ENCODE measurements around the gene STARD3. TPM values are rescaled to one million over a fixed set of nuclear protein-coding genes. Genes with fewer than 3 reads are reported as not detected.
"Not testable (repeated sequence)": the region's sequence is repeated elsewhere in the genome, so short reads cannot be mapped to it uniquely, and the experiment has no call there.

STARD3 gene
- total RNA-seq, 2 experiments from 2014 or later = 70.0 to 72.8 TPM

DNA sequence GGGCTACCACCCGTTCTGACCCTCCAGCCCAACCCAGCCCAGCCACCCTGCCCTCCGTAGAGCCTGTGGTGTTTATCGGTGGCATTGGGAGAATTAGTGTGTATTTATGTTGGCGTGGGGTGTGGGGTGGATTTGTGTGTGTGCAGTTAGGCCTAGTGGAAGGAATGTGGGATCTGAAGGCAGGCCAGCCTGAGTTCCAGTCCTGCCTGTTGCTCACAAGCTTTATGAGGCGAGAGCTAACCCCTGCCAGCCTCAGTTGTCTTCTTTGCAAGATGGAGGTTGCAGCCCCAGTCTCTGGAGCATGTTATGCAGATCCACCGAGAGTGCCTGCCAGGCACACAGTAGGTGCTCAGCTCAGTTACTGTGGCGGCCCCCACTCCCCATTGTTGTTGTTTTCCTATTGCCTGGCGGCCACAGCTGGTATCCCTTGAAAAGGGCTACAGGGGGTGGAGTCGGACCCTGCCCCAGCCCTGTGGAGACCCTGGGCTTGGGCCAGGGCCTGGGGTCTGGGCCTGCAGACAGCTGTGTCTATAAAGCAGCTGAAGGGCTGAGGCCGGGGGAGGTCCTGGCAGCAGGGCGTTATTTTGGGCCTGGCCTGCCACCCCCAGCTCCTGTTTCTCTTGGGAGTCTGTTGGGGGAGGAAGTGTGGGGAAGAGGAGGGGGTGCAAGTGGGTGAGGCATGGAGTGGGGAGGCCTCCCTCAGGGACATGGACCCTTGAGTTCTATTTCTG lies 68.0 kb downstream of the STARD3 start:
- ChIA-PET CTCF (interaction anchor here (0.8 to 1.6 kb wide), 4 partner anchors 25 to 83 kb away, joined by 3 to 4 read pairs (median 4); no protein-coding TSS in a partner anchor), POLR2A (no interaction called here)
- no peak overlapping the region for H3K4me3 Mint-ChIP-seq
- H3K27ac Mint-ChIP-seq = no peak overlapping the region
- H3K36me3 Mint-ChIP-seq (ENCODE audit: low read depth) = no peaks in the 10 kb centered on the region
- peaks cover 28% of the 10 kb centered on the region for H3K4me1 Mint-ChIP-seq
- H3K9me3 Mint-ChIP-seq = no peaks in the 10 kb centered on the region
- peaks cover 31% of the 10 kb centered on the region for H3K27me3 Mint-ChIP-seq
- DNase-seq = no peak

DNA sequence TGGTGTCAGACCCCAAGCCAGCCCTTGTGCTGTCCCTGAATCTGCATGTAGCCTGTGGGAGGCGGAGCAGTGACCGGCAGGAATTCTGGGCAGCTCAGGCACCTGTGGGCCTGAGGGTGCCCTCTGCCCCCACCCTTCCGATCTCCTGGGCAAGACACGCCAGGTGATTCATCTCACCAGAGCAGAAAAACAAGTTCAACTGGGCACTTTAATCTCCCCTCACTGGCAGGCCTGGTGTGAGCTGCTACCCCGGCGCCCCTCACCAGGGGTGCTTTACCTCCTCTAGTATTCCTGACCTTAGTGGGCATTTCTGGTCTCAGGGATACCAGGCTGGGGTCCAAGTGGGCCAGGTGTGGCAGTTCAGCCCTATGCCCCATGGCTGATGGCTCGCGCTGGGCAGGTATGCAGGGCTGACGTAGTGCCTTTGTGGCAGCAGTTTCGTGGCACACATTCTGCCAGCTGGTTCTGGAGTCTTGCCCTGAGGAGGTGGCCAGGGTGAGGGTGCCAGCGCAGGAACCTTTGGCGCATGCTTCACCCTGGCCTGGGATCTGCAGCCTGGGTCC lies 68.9 kb downstream of the STARD3 start:
- Mint-ChIP-seq H3K36me3 (ENCODE audit: low read depth) (no peaks in the 10 kb centered on the region), H3K9me3 (no peaks in the 10 kb centered on the region), H3K27me3 (peaks cover 25% of the 10 kb centered on the region), H3K4me3 (no peak overlapping the region), H3K27ac (no peak overlapping the region), H3K4me1 (peaks cover 28% of the 10 kb centered on the region)
- ChIA-PET POLR2A (no interaction called here), CTCF (interaction anchor here (1.5 kb wide), 1 partner anchor 75 kb away, joined by 4 read pairs; no protein-coding TSS in a partner anchor)
- DNase-seq = no peak

DNA sequence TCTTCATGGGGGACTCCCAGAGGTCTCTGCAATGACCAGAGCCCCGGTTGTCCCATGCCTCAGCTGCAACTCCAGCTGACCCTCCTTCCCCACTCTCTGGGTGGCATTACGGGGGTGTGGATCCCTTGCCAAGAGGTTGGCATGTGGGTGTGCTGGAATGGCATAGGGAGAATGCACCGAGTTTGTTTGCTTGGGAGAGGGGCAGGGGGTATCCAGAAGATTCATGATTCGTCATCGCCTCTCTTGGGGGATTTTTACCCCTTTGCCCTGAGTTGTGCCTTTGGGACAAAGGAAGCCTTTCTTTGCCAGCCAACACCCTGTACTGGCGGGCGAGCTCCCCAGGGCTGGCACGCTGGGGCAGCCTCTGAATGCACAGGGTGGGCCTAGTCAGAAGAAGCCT lies 69.4 kb downstream of the STARD3 start:
- peak overlapping the region; percentile 64 for H3K27ac Mint-ChIP-seq
- POLR2A ChIA-PET = no interaction called here
- H3K27me3 Mint-ChIP-seq = peaks cover 20% of the 10 kb centered on the region
- H3K4me3 Mint-ChIP-seq = no peak overlapping the region
- DNase-seq = no peak
- H3K4me1 Mint-ChIP-seq = peaks cover 28% of the 10 kb centered on the region
- CTCF ChIA-PET = no interaction called here
- no peaks in the 10 kb centered on the region for H3K36me3 Mint-ChIP-seq (ENCODE audit: low read depth)
- no peaks in the 10 kb centered on the region for H3K9me3 Mint-ChIP-seq

DNA sequence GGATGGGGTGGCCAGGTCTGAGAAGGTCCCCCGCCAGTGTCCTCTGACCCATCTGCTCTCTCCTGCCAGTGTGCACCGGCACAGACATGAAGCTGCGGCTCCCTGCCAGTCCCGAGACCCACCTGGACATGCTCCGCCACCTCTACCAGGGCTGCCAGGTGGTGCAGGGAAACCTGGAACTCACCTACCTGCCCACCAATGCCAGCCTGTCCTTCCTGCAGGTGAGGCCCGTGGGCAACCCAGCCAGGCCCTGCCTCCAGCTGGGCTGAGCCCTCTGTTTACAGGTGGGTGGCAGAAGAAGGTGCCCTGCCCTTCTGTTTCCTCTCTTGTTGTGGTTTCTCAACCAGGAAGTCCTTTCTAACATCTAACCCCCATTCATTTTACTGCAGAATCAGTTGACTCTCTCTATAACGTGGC lies 70.0 kb downstream of the STARD3 start:
- peak; percentile 46 for DNase-seq
- Mint-ChIP-seq H3K27me3 (peaks cover 14% of the 10 kb centered on the region), H3K27ac (peak overlapping the region; percentile 64), H3K36me3 (ENCODE audit: low read depth) (no peaks in the 10 kb centered on the region), H3K4me3 (no peak overlapping the region), H3K4me1 (peaks cover 28% of the 10 kb centered on the region), H3K9me3 (no peaks in the 10 kb centered on the region)
- ChIA-PET POLR2A (no interaction called here), CTCF (interaction anchor here (1.1 kb wide), 1 partner anchor 11 kb away, joined by 4 read pairs; no protein-coding TSS in a partner anchor)

- Mint-ChIP-seq H3K9me3 (no peaks in the 10 kb centered on the region), H3K27ac (peak overlapping the region; percentile 70)
- POLR2A ChIA-PET = no interaction called here
Measured at GRCh38 chr17:39709319-39709997, 72.5 kb downstream of the STARD3 start.

GRCh38 chr17:39709998-39710964 lies 73.3 kb downstream of the STARD3 start:
- H3K36me3 Mint-ChIP-seq (ENCODE audit: low read depth) = no peaks in the 10 kb centered on the region
- no peak overlapping the region for H3K4me3 Mint-ChIP-seq
- ChIA-PET CTCF (interaction anchor here (1.2 kb wide), 1 partner anchor 270 kb away, joined by 3 read pairs; the partner anchor contains the start of gene PSMD3), POLR2A (no interaction called here)
- H3K9me3 Mint-ChIP-seq = no peaks in the 10 kb centered on the region
- no peak for DNase-seq
- peak overlapping the region; percentile 70 for H3K27ac Mint-ChIP-seq
- peaks cover 27% of the 10 kb centered on the region for H3K4me1 Mint-ChIP-seq
- H3K27me3 Mint-ChIP-seq = no peaks in the 10 kb centered on the region

More at GRCh38 chr17:39709319-39709997, 72.5 kb downstream of the STARD3 start:
- Mint-ChIP-seq H3K36me3 (ENCODE audit: low read depth) (no peaks in the 10 kb centered on the region), H3K4me3 (no peak overlapping the region), H3K4me1 (peaks cover 27% of the 10 kb centered on the region), H3K27me3 (no peaks in the 10 kb centered on the region)
- no peak for DNase-seq
- CTCF ChIA-PET = no interaction called here

DNA sequence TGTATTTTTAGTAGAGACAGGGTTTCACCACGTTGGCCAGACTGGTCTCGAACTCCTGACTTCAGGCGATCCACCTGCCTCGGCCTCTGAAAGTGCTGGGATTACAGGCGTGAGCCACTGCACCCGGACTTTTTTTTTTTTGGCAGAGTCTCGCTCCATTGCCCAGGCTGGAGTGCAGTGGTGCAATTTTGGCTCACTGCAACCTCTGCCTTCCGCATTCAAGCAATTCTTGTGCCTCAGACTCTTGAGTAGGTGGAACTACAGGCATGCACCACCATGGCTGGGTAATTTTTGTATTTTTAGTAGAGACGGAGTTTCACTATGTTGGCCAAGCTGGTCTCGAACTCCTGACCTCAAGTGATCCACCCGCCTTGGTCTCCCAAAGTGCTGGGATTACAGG lies 74.1 kb downstream of the STARD3 start:
- DNase-seq; H3K27me3 Mint-ChIP-seq; H3K4me3 Mint-ChIP-seq; POLR2A ChIA-PET; H3K9me3 Mint-ChIP-seq; H3K27ac Mint-ChIP-seq; H3K36me3 Mint-ChIP-seq (ENCODE audit: low read depth): not testable (repeated sequence)
- H3K4me1 Mint-ChIP-seq = peaks cover 27% of the 10 kb centered on the region
- CTCF ChIA-PET = interaction anchor here (1.2 kb wide), 1 partner anchor 269 kb away, joined by 3 read pairs; the partner anchor contains the start of gene PSMD3

DNA sequence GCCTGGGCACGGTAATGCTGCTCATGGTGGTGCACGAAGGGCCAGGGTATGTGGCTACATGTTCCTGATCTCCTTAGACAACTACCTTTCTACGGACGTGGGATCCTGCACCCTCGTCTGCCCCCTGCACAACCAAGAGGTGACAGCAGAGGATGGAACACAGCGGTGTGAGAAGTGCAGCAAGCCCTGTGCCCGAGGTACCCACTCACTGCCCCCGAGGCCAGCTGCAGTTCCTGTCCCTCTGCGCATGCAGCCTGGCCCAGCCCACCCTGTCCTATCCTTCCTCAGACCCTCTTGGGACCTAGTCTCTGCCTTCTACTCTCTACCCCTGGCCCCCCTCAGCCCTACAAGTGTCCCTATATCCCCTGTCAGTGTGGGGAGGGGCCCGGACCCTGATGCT lies 74.9 kb downstream of the STARD3 start:
- no peak for DNase-seq
- no peak overlapping the region for H3K27ac Mint-ChIP-seq
- ChIA-PET CTCF (no interaction called here), POLR2A (no interaction called here)
- H3K4me3 Mint-ChIP-seq = no peak overlapping the region
- no peaks in the 10 kb centered on the region for H3K36me3 Mint-ChIP-seq (ENCODE audit: low read depth)
- no peaks in the 10 kb centered on the region for H3K27me3 Mint-ChIP-seq
- peaks cover 22% of the 10 kb centered on the region for H3K4me1 Mint-ChIP-seq
- H3K9me3 Mint-ChIP-seq = no peaks in the 10 kb centered on the region

Other genes starting within 250 kb of the STARD3 start
- gene FBXL20, start 235.5 kb upstream of the STARD3 start, total RNA-seq = 10 to 100 TPM; 13.1 to 13.7 TPM
- gene MED1, start 185.9 kb upstream of the STARD3 start, total RNA-seq = 10 to 100 TPM; 55.8 to 59.1 TPM
- 100 to 1,000 TPM in 1 of 2 experiments, 10 to 100 TPM in 1; 89.9 to 100 TPM for gene CDK12, start 175.7 kb upstream of the STARD3 start, total RNA-seq
- gene NEUROD2, start 29.2 kb upstream of the STARD3 start, total RNA-seq = not detected
- not detected for gene PPP1R1B, start 10.2 kb upstream of the STARD3 start, total RNA-seq
- gene TCAP, start 28.2 kb downstream of the STARD3 start, total RNA-seq = 1 to 10 TPM; 2.0 to 2.1 TPM
- gene PNMT, start 31.3 kb downstream of the STARD3 start, total RNA-seq = under 1 TPM in 1 of 2 experiments, not detected in 1; 0.19 TPM
- 10 to 100 TPM; 27.0 to 30.6 TPM for gene PGAP3, start 50.9 kb downstream of the STARD3 start, total RNA-seq
- 1 to 10 TPM; 4.5 to 4.6 TPM for gene ERBB2, start 62.9 kb downstream of the STARD3 start, total RNA-seq
- gene MIEN1, start 93.4 kb downstream of the STARD3 start, total RNA-seq = 10 to 100 TPM; 49.7 to 50.2 TPM
- under 1 TPM; 0.69 to 0.81 TPM for gene GRB7, start 100.8 kb downstream of the STARD3 start, total RNA-seq
- gene IKZF3, start 227.2 kb downstream of the STARD3 start, total RNA-seq = 10 to 100 TPM; 33.1 to 39.8 TPM
- not detected for gene ZPBP2, start 231.1 kb downstream of the STARD3 start, total RNA-seq

Measured in activated CD4-positive, alpha-beta T cell treated with anti-CD3 and anti-CD28 coated beads, Interleukin-2, amount 10 ng/mL, durations not matched to agents 7 days and 5 days (primary cell).